Vagina (tissue), 2 donors: ENCODE results near the gene CACNA1C.

ENCODE experiments used
- POLR2AphosphoS5 ChIP-seq, 2 donors: sonication (generic); formaldehyde crosslinking; IDR thresholded peaks; one replicate each; pipeline ENCODE4 v1.9.0; 2017; ENCODE audit warnings: antibody characterized with exemption in 2 of 2, mild to moderate bottlenecking in 2 of 2, low read depth in 1 of 2; ENCODE audit not compliant: insufficient read depth in 1 of 2
- TF ChIP-seq, protein P1 (sequence below), 3 experiments: fragments of 450-650 bp in 2 of 3; fragments of 200-600 bp in 1 of 3; sonication (generic) in 1 of 3; IDR thresholded peaks; one replicate each; pipeline ENCODE4 v1.5.1; 2017 to 2019; ENCODE audit warnings: antibody characterized with exemption in 3 of 3, mild to moderate bottlenecking in 2 of 3, moderate library complexity in 2 of 3

- TF ChIP-seq, protein P1, sequence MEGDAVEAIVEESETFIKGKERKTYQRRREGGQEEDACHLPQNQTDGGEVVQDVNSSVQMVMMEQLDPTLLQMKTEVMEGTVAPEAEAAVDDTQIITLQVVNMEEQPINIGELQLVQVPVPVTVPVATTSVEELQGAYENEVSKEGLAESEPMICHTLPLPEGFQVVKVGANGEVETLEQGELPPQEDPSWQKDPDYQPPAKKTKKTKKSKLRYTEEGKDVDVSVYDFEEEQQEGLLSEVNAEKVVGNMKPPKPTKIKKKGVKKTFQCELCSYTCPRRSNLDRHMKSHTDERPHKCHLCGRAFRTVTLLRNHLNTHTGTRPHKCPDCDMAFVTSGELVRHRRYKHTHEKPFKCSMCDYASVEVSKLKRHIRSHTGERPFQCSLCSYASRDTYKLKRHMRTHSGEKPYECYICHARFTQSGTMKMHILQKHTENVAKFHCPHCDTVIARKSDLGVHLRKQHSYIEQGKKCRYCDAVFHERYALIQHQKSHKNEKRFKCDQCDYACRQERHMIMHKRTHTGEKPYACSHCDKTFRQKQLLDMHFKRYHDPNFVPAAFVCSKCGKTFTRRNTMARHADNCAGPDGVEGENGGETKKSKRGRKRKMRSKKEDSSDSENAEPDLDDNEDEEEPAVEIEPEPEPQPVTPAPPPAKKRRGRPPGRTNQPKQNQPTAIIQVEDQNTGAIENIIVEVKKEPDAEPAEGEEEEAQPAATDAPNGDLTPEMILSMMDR (IDR thresholded peaks at IDR 0.05): no peak
- no peak for TF ChIP-seq POLR2AphosphoS5 (IDR thresholded peaks at IDR 0.05; ENCODE audit: insufficient read depth in 1 of 2, low read depth in 1 of 2)
Measured at GRCh38 chr12:2355604-2356003, 302.8 kb downstream of the CACNA1C start.
